Endothelial cell of umbilical vein (primary cell): ENCODE measurements around the gene NOBOX. TPM values are rescaled to one million over a fixed set of nuclear protein-coding genes. Genes with fewer than 3 reads are reported as not detected.
"Not testable (repeated sequence)": the region's sequence is repeated elsewhere in the genome, so short reads cannot be mapped to it uniquely, and the experiment has no call there.

ENCODE experiments used
- BruUV-seq: library from RNA; stranded (reverse); fragments of 400-500 nt; replicated peaks from 2 replicates; lab custom pipeline; 2021; lab: Mats Ljungman, UMichigan
- CTCF ChIA-PET: fragments of 300-600, 350-600 bp; sonication (Branson Sonifier 250); formaldehyde crosslinking; loops from one replicate; lab custom pipeline; 2021; ENCODE audit warnings: antibody characterized with exemption, inconsistent platforms; lab: Charles Lee
- POLR2A ChIA-PET: fragments of 300-600, 350-600 bp; sonication (Branson Sonifier 250); formaldehyde crosslinking; loops from one replicate; lab custom pipeline; 2021; ENCODE audit warnings: antibody characterized with exemption, inconsistent platforms; lab: Charles Lee
- DNase-seq: peaks from one replicate; pipeline ENCODE4 v3.0.0-alpha.2; 2011; ENCODE audit warnings: low read depth, low spot score
- FAIRE-seq: peaks from 2 replicates; lab custom pipeline; 2011; peaks lifted over from hg19 to GRCh38; lab: Jason Lieb, UNC
- H2AFZ ChIP-seq: 2 replicates; pipeline ENCODE4 v1.6.0; 2012; ENCODE audit warnings: low read depth, low read length, control low read depth, inconsistent platforms
- H3K27ac ChIP-seq: 2 replicates; pipeline ENCODE4 v1.5.1; 2011; ENCODE audit warnings: low read depth, mild to moderate bottlenecking, control low read depth, low read length, moderate library complexity; ENCODE audit not compliant: insufficient read depth
- H3K27me3 ChIP-seq, 2 experiments: 2 replicates each; pipeline versions ENCODE4 v1.6.0 to v1.6.1; 2011; ENCODE audit warnings: low read length in 2 of 2, mixed read lengths in 1 of 2; ENCODE audit not compliant: control insufficient read depth in 2 of 2, insufficient read depth in 2 of 2
- H3K36me3 ChIP-seq, 2 experiments: 2 replicates in 1 of 2; 3 replicates in 1 of 2; pipeline ENCODE4 v1.5.1; 2011; ENCODE audit warnings: low read length in 2 of 2, mild to moderate bottlenecking in 1 of 2, moderate library complexity in 1 of 2; ENCODE audit not compliant: control insufficient read depth in 2 of 2, insufficient read depth in 2 of 2; ENCODE audit errors: extremely low read depth in 1 of 2
- H3K4me1 ChIP-seq: 3 replicates; pipeline ENCODE4 v1.5.1; 2011; ENCODE audit warnings: mild to moderate bottlenecking, low read length; ENCODE audit not compliant: control insufficient read depth, insufficient read depth; ENCODE audit errors: extremely low read depth
- H3K4me2 ChIP-seq: 2 replicates; pipeline ENCODE4 v1.6.1; 2011; ENCODE audit warnings: low read length, control low read depth, mixed read lengths; ENCODE audit not compliant: insufficient read depth
- H3K4me3 ChIP-seq, 3 experiments: fragments of 200-600 bp in 1 of 3; sonication (generic), shearing (Covaris generic) in 1 of 3; replicated peaks in 1 of 3; 2 replicates each; pipeline ENCODE4 v1.5.1; 2011 to 2016; ENCODE audit warnings: control low read depth in 3 of 3, low read length in 3 of 3, mild to moderate bottlenecking in 2 of 3, inconsistent platforms in 1 of 3, low read depth in 1 of 3, moderate library complexity in 1 of 3; ENCODE audit not compliant: insufficient read depth in 1 of 3
- H3K79me2 ChIP-seq: 2 replicates; pipeline ENCODE4 v1.6.0; 2012; ENCODE audit warnings: low read length, inconsistent platforms; ENCODE audit not compliant: control insufficient read depth, insufficient read depth
- H3K9ac ChIP-seq: replicated peaks from 2 replicates; pipeline ENCODE3; 2011; ENCODE audit warnings: low read length, control low read depth; ENCODE audit not compliant: insufficient read depth; ENCODE audit errors: extremely low read depth
- H3K9me1 ChIP-seq: replicated peaks from 3 replicates; pipeline ENCODE4 v1.6.0; 2011; ENCODE audit warnings: mild to moderate bottlenecking, low read length; ENCODE audit not compliant: control insufficient read depth, insufficient read depth; ENCODE audit errors: extremely low read depth
- H3K9me3 ChIP-seq: replicated peaks from 2 replicates; pipeline ENCODE4 v1.5.1; 2012; ENCODE audit warnings: low read length, inconsistent platforms; ENCODE audit not compliant: control insufficient read depth, insufficient read depth
- H4K20me1 ChIP-seq: replicated peaks from 2 replicates; pipeline ENCODE3; 2011; ENCODE audit warnings: mild to moderate bottlenecking, low read length; ENCODE audit not compliant: control insufficient read depth, insufficient read depth; ENCODE audit errors: extremely low read depth
- dilution Hi-C: fragments of 300-500 bp; cut with MboI; formaldehyde crosslinking; loops from one replicate; pipeline ENCODE4 v1.15.0; 2019; ENCODE audit warnings: low sequenced_read_pairs; ENCODE audit not compliant: extremely low pct_ligation_motif_present
- intact Hi-C: fragments of 100-400 bp; cut with micrococcal nuclease; formaldehyde crosslinking; loops from one replicate; pipeline ENCODE4 v1.10.0; 2022
- polyA plus RNA-seq, 4 experiments: library from polyadenylated mRNA; depleted of rRNA in 3 of 4; stranded (reverse) in 3 of 4; unstranded in 1 of 4; fragments of >200 nt; gene quantifications; 2 replicates each; pipeline versions ENCODE4 v1.2.1 to v1.2.3, GENCODE V29; 2011 to 2012; ENCODE audit warnings: missing spikeins in 1 of 4
- total RNA-seq: library from RNA; stranded (reverse); gene quantifications from 2 replicates; pipeline ENCODE4 v1.2.3, GENCODE V29; 2021

Gene NOBOX
- total and polyA plus RNA-seq, 2 donors (not counting 3 experiments of a cell fraction or from before 2014, with no cell fraction given), result not detected

DNA sequence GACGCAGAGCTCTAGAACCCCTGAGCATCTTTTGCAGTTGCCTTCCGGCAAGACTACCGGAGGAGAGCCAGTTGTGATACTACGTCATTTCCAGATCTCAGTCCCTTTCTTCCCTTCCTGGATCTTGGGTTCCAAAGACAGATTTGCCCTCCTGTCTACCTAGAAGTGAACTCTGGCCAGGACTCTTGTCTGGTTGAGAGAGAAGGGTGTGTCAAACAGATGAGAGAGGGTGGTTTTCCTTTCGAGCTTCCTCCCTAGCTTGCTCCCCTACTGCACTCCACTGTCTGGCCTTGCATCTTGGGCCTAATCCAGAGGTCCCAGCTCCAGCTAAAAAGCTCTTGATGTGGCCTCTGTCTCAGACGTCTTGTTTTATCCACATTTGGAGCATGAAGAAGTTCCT lies 47.3 kb downstream of the NOBOX start:
- H3K79me2 ChIP-seq, DNase-seq, H3K4me1 ChIP-seq, CTCF ChIA-PET, intact Hi-C loops, H3K9me3 ChIP-seq, H3K27ac ChIP-seq, BruUV-seq, dilution Hi-C loops, H3K27me3 ChIP-seq, H3K9ac ChIP-seq, FAIRE-seq, H4K20me1 ChIP-seq, H2AFZ ChIP-seq, H3K4me2 ChIP-seq, POLR2A ChIA-PET, H3K4me3 ChIP-seq, H3K9me1 ChIP-seq, H3K36me3 ChIP-seq: not testable (repeated sequence)

DNA sequence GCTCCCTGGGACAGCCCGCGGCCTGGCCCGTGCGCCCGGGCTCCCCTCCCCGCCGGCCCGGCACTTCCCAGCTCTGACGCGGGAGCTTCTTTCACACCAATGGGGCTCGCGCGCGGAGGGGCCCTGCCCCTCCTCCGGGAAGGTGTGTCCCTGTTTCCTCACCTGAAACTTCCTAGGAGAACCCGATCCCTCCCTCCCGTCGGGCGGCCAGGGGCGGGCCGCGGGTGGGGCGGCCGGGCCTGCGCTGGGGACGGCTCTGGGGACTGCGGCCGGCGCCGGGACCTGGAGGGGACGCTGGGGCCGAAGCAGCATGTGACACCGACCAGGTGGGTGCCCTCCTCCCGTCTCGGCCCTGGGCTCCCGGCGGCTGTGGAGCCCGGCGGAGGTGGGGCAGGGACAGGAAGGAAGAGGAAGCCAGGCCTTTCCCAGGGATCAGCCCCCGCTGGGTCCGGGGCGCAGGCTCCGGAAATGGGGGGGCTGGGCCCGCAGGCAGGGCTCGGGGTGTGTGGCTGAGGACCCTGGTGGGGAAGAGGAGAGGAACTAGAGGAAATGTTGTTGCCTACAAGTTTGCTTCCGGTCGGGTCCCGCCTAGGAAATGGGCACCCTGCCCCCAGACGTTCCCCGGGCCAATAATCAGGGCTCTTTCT lies 48.2 kb downstream of the NOBOX start, which contains the start of gene ARHGEF5:
ARHGEF5 (plus strand) TSS at position 227 of the 647 bp plus-strand sequence. CDS start 7,268 bp downstream, outside the sequence.
- H3K4me2 ChIP-seq, BruUV-seq, CTCF ChIA-PET, POLR2A ChIA-PET, H3K27ac ChIP-seq, FAIRE-seq, DNase-seq, dilution Hi-C loops, H3K9me3 ChIP-seq, intact Hi-C loops, H3K79me2 ChIP-seq, H3K4me3 ChIP-seq, H3K9me1 ChIP-seq, H3K36me3 ChIP-seq, H2AFZ ChIP-seq, H3K4me1 ChIP-seq, H3K9ac ChIP-seq, H4K20me1 ChIP-seq, H3K27me3 ChIP-seq: not testable (repeated sequence)

DNA sequence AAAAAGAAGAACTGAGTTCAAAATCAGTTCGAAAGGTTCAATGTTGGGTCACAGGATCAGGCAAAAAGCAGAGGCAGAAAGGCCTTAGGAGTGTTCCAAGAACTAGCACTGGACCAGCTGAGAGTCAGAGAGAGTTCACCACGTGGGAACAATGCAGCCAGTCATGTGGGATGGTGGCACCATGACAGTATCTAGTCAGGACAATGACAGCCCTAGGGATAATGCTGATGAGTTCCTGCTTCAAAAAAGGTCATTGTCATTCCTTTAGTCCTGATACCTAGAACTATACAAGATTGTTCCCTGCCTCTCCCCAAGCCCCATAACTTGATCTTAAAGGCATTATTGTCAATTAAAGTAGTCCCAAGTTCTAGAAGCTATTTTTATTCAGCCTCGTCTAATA lies 51.8 kb downstream of the NOBOX start:
- POLR2A ChIA-PET, H3K36me3 ChIP-seq, DNase-seq, H3K9me3 ChIP-seq, FAIRE-seq, H3K4me3 ChIP-seq, dilution Hi-C loops, H2AFZ ChIP-seq, H3K4me1 ChIP-seq, H4K20me1 ChIP-seq, H3K27ac ChIP-seq, H3K9me1 ChIP-seq, H3K27me3 ChIP-seq, CTCF ChIA-PET, H3K9ac ChIP-seq, BruUV-seq, intact Hi-C loops, H3K79me2 ChIP-seq, H3K4me2 ChIP-seq: not testable (repeated sequence)

DNA sequence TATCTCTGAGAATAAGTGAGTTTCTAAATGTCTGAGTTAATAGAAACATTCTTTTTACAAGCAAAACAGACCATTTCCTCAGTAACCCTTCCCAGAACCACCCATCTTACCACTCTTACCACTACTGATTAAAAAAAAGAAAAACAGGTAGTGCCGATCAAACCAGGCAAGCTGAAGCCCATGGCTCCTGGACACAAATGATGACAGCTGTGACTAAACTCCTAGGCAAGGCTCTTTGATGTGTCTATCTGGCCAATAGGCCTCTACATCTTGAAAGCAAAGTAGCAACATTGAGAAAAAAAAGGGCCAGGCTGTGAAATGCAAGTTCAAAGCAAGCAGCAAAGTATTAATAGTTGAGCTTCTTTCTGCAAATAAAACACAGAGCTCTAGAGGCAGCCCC lies 54.9 kb downstream of the NOBOX start:
- H3K4me3 ChIP-seq, H3K9me1 ChIP-seq, BruUV-seq, H3K79me2 ChIP-seq, H3K36me3 ChIP-seq, H3K9ac ChIP-seq, H3K9me3 ChIP-seq, H2AFZ ChIP-seq, POLR2A ChIA-PET, CTCF ChIA-PET, H3K4me1 ChIP-seq, FAIRE-seq, H4K20me1 ChIP-seq, H3K27me3 ChIP-seq, dilution Hi-C loops, H3K4me2 ChIP-seq, intact Hi-C loops, DNase-seq, H3K27ac ChIP-seq: not testable (repeated sequence)
